AG10803 (cell line): ENCODE data around the gene HS6ST2.

Experiments used
- DNase-seq: peaks from one replicate; pipeline ENCODE4 v3.0.0; 2010; ENCODE audit warnings: low read depth
- H3K4me3 ChIP-seq: 2 replicates; pipeline ENCODE4 v1.5.1; 2011; ENCODE audit warnings: mild to moderate bottlenecking, low read length, control low read depth
- TF ChIP-seq, protein P1 (sequence below): conservative IDR thresholded peaks from 2 replicates; pipeline ENCODE4 v1.5.1; 2011; ENCODE audit warnings: mild to moderate bottlenecking, low read length, control low read depth, inconsistent platforms

The HS6ST2 gene

DNA sequence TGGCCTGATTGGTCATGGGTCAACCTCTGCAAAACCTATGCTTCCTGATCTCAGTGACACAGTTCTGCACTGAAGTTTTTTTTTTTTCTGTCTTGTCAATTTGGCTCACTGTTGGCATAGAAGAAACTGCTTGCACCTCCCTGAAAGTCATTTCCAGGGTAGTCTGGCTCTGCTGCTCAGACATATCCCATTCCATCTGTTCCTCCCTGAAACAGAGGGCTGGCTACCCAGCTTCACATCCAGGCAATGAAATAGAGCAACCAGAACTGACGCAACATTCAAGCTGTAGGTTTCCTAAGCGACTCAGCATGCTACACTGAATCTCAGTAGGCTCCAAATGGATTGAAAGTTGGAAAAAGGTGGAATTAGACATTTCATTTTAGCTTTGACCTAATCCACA lies 292.8 kb downstream of the HS6ST2 start:
- no peak overlapping the region for H3K4me3 ChIP-seq
- DNase-seq = no peak
- TF ChIP-seq, protein P1, sequence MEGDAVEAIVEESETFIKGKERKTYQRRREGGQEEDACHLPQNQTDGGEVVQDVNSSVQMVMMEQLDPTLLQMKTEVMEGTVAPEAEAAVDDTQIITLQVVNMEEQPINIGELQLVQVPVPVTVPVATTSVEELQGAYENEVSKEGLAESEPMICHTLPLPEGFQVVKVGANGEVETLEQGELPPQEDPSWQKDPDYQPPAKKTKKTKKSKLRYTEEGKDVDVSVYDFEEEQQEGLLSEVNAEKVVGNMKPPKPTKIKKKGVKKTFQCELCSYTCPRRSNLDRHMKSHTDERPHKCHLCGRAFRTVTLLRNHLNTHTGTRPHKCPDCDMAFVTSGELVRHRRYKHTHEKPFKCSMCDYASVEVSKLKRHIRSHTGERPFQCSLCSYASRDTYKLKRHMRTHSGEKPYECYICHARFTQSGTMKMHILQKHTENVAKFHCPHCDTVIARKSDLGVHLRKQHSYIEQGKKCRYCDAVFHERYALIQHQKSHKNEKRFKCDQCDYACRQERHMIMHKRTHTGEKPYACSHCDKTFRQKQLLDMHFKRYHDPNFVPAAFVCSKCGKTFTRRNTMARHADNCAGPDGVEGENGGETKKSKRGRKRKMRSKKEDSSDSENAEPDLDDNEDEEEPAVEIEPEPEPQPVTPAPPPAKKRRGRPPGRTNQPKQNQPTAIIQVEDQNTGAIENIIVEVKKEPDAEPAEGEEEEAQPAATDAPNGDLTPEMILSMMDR = no peak

DNA sequence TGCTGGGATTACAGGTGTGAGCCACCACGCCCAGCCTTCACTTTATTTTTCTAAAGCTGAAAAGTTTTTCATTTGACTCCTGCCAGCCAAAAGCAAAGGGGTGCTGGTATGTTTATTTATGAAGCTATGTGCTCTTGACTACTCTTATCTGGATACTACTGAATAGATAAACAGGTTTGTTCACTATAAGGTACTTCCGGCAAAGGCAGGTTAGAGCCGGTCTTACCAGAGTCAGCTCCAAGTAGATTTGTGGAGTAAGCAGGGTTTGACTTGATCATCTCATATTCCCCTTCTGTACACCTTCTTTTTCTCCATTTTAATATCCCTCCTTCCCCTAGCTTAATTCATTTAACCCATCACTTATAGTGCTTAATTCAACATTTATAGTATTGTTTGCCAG lies 294.2 kb downstream of the HS6ST2 start:
- TF ChIP-seq, protein P1 = no peak
- no peak for DNase-seq
- H3K4me3 ChIP-seq = no peak overlapping the region

DNA sequence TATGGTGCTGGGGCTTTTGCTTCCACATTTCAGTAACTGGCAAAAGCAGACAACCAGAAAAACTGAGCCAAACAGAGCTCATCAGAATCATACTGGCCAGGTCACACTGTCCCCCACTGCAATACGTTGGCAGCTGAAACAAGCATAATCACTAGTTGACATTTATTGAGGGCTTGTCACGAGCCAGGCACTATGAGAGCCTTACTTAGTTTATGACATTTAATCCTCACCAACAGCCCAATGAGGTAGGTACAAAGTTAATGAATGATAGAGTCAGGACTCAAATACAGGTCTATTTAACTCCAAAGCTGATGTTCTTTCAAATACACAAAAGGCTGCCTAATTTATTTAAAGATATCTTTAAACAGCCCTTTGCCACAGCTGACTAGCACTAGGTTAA lies 295.6 kb downstream of the HS6ST2 start:
- TF ChIP-seq, protein P1 = no peak
- no peak overlapping the region for H3K4me3 ChIP-seq
- DNase-seq = no peak

DNA sequence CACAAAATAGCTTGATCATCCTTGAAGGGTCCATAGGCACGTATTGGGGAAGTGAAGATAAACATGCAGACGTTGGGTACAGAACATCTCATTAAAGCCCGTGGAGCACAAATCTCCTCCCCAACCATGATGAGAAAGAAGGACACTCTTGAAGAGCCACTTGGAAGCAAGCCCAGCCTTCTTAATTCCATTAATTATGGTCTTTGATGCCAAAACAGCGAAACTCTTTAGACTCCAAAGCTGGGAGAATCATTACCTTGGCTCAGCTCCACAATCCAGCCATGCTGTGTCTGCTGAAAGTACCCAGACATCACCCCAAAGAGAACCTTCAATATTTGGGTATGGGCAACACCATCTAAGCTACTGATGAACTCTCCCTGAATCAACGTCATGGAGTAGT lies 300.6 kb downstream of the HS6ST2 start:
- H3K4me3 ChIP-seq = no peak overlapping the region
- DNase-seq = no peak
- TF ChIP-seq, protein P1 = no peak

DNA sequence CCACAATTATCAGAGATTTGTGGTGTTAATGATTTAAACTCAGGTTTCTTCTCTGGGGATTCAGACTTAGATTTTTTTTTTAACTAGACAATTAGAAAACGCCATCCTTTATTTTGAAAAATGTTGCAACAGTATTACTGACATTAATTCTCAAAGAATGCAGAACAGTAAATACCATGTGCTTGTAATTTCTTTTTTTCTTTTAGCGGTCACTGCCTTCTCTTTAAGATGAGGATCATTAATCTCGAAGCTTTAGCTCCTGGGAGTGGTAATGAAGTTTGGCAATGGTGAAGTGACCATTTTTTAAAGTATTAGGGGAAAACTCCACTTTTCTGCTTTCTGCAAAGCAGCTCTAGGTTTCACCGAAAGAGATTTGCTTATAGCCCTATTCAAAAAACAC lies 305.6 kb downstream of the HS6ST2 start:
- peak; percentile 61 for DNase-seq
- TF ChIP-seq, protein P1 = no peak
- H3K4me3 ChIP-seq = no peak overlapping the region

DNA sequence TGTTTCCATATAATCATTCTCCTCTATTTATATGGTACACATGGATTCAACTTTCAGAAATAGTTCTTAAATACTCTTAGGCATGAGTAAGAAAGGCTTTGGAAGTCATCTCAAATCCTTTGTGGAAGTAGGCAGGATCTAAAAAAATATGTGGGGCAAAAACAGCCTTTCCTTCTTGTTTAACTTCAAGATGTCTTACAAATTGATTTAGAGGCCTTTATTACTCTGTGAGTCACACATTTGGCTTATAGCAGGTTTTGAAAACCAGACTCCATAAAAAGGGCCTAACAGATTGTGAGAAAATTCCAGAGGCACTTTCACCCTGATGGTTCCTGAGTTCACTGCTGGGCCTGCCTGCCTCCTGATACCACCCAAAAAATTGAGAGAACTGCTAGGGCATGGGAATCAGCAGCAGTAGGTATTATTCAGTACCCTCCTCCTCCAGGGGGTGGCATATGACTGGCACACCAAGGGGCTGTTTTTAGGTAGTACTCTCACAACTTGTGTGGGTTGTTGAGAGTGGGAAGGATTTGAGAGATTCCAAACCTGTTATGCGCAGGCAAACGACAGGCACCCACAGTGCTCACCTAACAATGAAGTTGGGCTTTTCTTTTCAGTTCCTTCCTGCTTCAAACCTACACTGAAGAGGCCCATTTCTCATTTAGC lies 306.9 kb downstream of the HS6ST2 start:
- TF ChIP-seq, protein P1 = no peak
- peak; percentile 87 for DNase-seq
- H3K4me3 ChIP-seq = no peak overlapping the region

DNA sequence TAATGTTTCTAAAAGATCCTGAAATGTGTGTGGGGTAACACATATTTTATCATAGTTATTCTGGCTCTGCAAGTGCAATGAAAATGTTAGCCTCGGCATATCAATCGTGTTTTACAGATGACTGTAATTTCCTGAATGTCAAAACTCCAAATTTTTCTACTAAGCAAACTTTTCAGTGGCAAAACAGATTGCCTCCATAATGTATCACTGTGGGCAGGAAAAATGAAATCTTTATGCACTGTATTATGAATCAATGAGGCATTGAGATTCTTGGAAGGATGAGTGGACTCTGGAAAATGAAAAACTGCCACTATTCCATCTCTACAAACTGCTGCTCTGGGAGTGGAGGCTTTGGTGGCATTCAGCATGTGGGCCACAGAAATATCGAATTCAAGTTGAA lies 309.5 kb downstream of the HS6ST2 start:
- DNase-seq = peak; percentile 84
- TF ChIP-seq, protein P1 = no peak
- no peak overlapping the region for H3K4me3 ChIP-seq
